Type B pancreatic cell (in vitro differentiated cells): ENCODE results near the gene FOXB1. TPM values are rescaled to one million over a fixed set of nuclear protein-coding genes. Genes with fewer than 3 reads are reported as not detected.

ENCODE experiments used
- DNase-seq: peaks from one replicate; pipeline ENCODE4 v3.0.0; 2021; ENCODE audit warnings: mixed read lengths; ENCODE audit not compliant: unreplicated experiment; ENCODE audit errors: extremely low spot score
- H3K27ac Mint-ChIP-seq: 2 replicates; pipeline ENCODE4 v1.8.0; 2021; ENCODE audit warnings: mild to moderate bottlenecking, mixed read lengths
- H3K27me3 Mint-ChIP-seq: 2 replicates; pipeline ENCODE4 v1.8.0; 2021; ENCODE audit warnings: mixed read lengths
- H3K36me3 Mint-ChIP-seq: 2 replicates; pipeline ENCODE4 v1.8.0; 2021; ENCODE audit warnings: mixed read lengths
- H3K4me1 Mint-ChIP-seq: one replicate; pipeline ENCODE4 v1.8.0; 2021; ENCODE audit warnings: mixed read lengths; ENCODE audit not compliant: unreplicated experiment
- H3K4me3 Mint-ChIP-seq: 2 replicates; pipeline ENCODE4 v1.8.0; 2021; ENCODE audit warnings: mild to moderate bottlenecking, mixed read lengths
- H3K9me3 Mint-ChIP-seq: 2 replicates; pipeline ENCODE4 v1.8.0; 2021; ENCODE audit warnings: mixed read lengths
- CTCF ChIP-seq: fragments of 200-600 bp; sonication (generic); conservative IDR thresholded peaks from 2 replicates; pipeline ENCODE4 v1.5.0; 2021; ENCODE audit warnings: antibody characterized with exemption, mild to moderate bottlenecking
- total RNA-seq: library from RNA; stranded (reverse); gene quantifications from 2 replicates; pipeline ENCODE4 v1.2.1, GENCODE V29; 2021; ENCODE audit warnings: low replicate concordance

The FOXB1 gene
- total RNA-seq, 1 donor from 2014 or later = 0.60 TPM

- DNase-seq = no peak
- H3K36me3 Mint-ChIP-seq = no peaks in the 10 kb centered on the region
- peaks cover 38% of the 10 kb centered on the region for H3K27me3 Mint-ChIP-seq
- H3K4me3 Mint-ChIP-seq = no peak overlapping the region
- H3K9me3 Mint-ChIP-seq = peaks cover 14% of the 10 kb centered on the region
- H3K4me1 Mint-ChIP-seq = no peaks in the 10 kb centered on the region
- no peak for TF ChIP-seq CTCF
- no peak overlapping the region for H3K27ac Mint-ChIP-seq
Measured at GRCh38 chr15:60049948-60050347, 45.8 kb downstream of the FOXB1 start.

DNA sequence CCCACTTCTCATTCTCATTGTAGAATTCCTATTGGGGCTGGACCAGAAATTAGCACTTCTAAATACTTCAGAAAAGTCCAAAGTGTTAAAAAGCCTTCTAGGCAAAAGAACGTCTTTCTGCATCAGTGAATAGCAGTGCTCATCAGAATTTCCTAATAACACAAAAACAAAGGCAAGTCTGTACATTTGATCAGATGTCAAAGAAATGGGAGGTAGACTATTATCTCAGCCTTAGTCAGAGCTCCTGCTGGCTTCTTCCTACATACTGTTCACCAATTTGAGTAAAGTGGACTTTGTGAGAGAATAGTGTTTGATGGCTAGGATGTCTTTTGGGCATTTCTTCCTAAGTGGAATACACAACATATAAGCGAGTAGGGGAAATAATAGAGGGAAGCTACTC, 48.7 kb downstream of the FOXB1 start:
- H3K27ac Mint-ChIP-seq = no peak overlapping the region
- peaks cover 14% of the 10 kb centered on the region for H3K9me3 Mint-ChIP-seq
- no peaks in the 10 kb centered on the region for H3K36me3 Mint-ChIP-seq
- no peaks in the 10 kb centered on the region for H3K4me1 Mint-ChIP-seq
- no peak overlapping the region for H3K4me3 Mint-ChIP-seq
- TF ChIP-seq CTCF = no peak
- no peak for DNase-seq
- peaks cover 39% of the 10 kb centered on the region for H3K27me3 Mint-ChIP-seq

GRCh38 chr15:60054472-60054871, 50.4 kb downstream of the FOXB1 start:
- no peaks in the 10 kb centered on the region for H3K4me1 Mint-ChIP-seq
- H3K9me3 Mint-ChIP-seq = peaks cover 14% of the 10 kb centered on the region
- H3K4me3 Mint-ChIP-seq = no peak overlapping the region
- no peak for TF ChIP-seq CTCF
- H3K27me3 Mint-ChIP-seq = peaks cover 41% of the 10 kb centered on the region
- H3K27ac Mint-ChIP-seq = no peak overlapping the region
- no peaks in the 10 kb centered on the region for H3K36me3 Mint-ChIP-seq
- DNase-seq = no peak
